ENCODE measurements around the gene NOD1.
"Not testable (repeated sequence)": the region's sequence is repeated elsewhere in the genome, so short reads cannot be mapped to it uniquely, and the experiment has no call there.

The NOD1 gene

DNA sequence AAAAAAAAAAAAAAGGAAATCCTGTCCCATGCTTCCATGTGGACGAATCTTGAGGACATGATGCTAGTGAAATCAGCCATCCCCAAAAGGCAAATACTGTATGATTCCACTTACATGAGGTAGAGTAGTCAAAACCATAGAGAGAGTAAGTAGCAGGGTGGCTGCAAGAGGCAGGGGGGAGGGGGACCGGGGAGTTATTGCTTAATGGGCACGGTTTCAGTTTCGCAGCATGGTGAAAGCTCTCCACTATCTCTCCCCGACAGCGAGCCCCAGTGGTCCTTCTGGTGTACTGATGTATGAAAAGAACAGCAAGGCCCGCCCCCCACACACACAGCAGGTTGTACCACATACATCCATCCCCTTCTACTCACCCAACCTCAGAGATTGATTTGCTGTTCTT is 32.8 kb downstream of the NOD1 start:
- peak; percentile 42 to 60 for DNase-seq

DNA sequence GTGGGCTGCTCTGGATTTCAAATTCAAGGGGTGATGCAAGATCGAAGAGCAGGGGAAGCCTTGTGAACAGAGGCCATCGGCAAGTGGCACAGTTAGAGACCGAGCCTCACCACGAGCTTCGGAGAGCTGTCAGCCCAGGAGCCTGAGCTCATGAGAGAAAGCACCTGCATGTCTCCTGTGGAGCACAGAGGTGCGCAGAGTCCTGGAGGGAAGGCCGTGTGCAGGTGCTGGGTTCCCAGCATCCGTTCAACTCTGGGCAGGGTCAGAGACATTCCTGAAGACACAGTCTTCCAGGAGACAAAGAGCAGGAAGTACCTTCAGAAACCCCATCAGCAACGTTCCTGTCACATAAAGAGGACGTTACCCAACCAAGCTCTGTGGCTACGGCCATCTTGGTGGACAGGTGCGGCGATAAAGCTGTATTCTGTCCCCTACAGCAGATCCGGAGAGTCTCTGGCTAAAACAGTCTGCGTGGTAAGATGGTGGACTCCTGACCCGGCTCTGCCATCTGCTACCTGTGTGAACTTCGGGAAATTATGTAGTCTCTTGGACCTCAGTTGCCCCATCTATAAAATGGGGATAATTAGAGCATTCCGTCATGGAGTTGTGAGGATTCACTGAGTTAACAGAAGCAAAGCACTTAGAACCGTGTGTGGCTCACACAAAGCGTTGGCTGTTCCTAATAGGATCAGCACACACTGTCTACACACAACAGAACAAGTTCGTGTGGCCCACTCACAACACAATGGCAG is 40.6 kb downstream of the NOD1 start:
- no peak for DNase-seq

DNA sequence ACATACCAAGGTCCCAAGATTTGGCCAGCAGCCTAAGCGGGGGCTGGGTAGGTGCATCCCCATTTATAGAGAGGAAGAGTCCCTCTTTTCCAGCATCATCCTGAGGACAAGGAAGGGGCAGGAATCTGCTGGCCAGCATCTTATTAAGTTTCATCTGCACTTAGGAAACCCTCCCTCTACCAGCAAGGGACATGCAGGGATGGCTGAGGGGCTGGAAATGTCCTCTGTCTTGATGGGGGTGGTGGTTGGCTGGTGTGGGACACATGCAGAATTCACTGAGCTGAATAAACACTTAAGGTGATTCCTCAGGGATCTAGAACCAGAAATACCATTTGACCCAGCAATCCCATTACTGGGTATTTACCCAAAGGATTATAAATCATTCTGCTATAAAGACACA is 42.1 kb downstream of the NOD1 start:
- no peak for DNase-seq

DNA sequence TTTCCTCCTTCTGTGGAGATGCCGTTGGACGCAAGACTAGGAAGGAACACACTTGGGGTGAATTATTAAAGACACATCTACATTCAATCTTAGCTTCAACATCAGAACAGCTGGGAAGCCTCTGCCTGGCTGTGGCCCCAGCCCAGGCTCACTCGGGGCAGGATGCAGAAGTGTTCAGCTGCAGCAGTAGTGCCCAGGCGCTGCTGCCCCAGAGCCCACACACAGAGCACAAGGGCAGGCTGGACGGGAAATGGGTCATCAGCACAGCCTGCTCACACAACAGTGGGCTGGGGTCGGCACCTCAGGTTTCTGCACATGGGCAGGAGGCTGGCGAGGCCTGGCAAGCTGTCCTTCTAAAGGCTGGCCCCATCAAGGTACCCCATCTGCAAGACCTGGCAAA is 42.5 kb downstream of the NOD1 start:
- no peak for DNase-seq

DNA sequence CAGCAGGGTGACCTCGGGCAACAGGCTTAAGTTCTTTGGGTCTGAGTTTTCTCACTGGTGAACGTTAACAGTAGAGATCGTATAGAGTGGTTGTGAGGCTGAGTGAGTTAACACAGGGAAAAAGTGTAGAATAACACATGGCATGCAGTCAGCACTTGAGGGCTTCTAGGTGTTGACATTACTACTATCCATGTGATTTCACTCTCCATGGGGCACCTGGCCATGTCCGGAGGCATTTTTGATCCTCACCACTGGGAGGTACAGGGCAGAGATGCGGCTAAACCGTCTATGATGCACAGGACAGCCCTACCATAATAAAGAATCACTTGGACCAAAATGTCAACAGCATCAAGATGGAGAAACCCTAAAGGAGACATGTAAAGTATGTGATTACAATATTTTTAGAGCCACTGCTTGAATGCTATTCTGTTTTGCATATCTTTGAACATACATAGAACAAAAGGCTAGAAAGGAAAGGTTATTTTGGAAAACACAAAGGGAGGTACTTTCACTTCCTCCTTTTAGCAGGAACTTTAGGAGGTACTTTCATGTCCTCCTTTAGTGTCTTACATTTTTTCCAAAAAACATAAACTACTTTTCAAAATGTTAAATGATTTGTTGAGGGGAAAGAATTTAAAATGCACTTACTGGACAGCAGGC is 44.3 kb downstream of the NOD1 start:
- no peak for DNase-seq

DNA sequence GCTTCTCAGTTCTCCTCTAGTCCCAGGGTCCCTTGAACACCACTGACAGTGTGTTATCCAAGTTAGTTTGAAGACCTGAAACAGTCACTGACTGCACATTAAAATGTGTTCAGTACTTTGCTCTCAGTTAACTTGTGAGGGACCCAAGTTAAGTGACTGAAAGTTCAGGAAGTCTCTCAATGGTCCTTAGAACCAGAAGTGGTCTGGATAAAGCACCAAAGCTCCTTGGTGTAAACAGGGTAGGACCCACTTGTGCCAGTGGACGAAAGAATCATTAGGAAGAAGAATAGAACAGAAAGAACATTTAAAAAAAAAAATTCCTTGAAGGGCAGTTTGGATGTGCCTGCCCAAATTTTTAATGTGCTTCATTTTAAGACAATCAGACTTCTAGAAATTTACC is 45.1 kb downstream of the NOD1 start:
- no peak for DNase-seq

DNA sequence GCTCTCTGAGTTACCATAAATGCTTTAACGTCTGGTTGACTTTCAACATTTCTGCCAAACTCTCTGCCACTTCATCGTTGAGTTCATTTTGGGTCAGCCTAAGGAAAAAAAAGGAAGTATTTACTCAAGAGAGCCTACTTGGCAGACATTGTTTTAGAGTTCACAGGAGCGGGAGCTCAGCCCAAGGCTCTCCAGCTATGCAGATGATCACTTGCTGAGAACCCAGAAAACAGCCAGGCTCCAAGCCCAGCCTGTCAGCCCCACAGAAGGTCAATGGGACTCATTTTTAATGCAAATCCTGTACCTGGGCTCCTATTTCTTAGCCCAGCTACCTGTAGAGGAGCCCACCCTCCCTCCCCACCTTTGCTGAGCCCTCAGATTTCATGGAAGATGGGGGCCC is 45.5 kb downstream of the NOD1 start:
- no peak for DNase-seq

DNA sequence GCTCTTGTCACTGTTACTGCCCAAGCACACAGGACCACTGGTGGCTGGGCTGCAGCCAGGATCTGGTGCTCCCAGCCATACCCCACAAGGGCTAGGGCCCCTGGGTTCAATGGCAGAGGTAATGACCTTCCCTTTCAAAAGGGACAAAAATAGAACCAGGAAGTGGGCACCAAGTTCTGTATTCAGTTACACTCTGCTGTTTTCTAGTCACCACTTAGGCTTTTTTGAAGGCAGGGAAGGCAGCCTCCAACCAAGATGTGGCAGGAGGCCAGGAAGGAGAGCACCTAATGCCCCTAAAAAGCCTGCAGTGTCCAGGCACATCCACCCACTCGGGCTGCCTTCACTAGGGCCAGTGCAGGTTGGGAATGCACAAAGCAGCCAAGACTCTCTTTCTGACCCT is 47.8 kb downstream of the NOD1 start:
- DNase-seq, result no peak

DNA sequence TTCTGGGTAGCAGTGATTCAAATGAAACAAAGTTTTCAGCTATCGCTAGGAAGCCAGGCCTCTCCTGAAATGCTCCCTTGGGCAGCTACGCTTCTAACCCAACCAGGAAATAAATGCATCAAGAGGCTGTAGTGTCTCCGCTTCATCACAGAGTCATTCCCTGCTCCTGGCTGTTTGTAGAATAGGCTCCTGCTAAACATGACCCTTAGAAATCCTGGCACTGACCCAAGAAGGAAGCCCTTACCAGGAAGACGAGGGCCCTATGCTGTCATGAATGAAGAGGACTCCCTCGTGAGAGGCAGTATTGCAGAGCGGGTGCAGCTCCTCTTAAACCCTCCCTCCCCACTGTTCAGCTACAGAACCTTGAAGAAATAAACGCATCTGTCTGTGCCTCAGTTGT is 48.3 kb downstream of the NOD1 start:
- DNase-seq, result no peak

DNA sequence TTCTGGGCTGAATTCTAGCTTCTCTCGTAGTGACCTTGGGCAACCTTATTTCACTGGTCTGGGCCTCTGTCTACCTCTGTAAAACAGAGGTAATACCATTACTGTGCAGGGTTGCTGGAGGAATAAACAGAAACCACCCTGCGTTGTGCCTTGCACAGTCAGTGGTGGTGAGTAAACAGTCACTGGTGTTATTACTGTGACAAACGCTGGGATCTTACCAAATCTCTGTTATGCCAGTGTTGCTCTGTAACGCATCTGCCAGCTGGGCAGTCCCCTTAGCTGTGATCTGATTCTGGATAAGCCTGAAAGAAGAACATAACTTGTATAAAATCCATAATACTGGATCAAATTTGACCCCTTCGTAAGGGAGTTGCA is 49.4 kb downstream of the NOD1 start:
- no peak for DNase-seq

DNA sequence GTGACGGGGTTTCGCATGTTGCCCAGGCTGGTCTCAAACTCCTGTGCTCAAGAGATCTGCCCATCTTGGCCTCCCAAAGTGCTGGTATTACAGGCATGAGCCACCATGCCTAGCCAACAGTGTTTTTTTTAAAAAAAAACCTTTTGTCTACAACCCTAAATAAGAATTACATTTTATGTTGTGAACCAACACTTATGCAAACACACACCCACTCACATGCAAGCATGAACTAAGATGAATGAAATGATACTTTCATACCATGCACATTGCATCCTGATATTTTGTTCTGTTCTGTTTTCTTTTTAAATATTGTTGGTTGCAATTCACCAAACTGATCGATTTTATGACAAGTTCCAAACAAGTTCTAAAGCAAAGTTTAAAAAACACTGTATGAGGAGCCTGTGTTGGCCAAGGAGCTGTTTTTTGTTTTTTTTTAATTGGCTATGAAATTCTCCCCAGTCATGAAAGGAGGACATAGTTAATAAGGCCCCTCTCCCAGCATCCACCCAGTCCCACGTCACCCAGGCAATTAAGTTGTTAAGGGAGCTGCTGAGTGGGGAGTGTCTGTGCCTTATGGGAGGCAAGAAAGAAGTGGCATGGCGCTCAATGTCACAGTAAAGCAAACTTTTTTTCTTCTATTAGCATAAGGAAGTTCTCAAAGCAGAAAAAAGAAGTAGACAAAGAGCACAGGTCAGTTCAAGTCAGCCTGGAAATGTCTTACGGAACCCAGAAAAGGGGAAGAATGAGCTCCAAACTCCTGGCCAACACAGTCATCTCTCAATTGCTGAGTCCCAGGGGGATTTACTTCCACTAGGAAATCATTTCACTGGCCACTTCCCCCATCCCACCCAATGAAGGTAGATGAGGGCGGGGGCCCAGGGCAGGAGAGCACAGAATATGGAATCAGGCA is 50.1 kb downstream of the NOD1 start:
- no peak for DNase-seq

DNA sequence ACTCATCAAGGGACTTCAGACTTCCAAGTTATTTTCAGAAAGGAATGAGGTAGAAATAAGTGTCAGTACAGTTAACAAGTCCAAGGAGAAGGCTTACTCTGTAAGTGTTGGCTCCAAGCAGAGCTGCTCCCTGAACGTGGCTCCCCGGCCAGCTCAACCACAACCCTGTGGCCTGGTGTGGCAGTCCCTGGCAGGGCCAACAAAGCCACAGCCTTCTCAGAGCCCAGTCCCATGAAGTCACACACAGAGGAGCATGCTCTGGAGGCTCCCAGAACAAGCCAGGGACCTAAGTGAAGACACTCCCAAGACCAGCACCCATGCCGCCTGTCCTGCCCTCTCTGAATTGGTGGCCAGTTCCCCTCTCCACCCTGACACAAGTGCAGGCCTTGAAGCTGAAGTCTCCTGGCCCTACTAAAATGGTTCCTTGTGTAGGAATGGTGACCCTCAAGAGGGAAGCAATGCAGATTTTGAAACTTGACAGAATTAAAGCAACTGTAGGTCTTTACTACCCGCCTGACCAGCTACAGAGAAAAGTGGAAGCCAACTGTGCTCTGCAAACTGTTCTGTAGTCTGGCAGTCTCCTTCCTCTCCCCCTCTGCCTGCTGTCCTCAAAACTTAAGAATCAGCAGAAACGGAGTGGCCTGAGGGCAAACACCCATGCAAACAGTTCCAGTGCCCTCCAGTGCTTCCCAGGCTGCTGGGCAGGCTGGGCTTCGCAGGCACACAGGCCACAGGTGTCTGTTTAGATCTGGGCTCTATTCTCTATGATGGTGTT is 51.1 kb downstream of the NOD1 start:
- DNase-seq, result no peak

DNA sequence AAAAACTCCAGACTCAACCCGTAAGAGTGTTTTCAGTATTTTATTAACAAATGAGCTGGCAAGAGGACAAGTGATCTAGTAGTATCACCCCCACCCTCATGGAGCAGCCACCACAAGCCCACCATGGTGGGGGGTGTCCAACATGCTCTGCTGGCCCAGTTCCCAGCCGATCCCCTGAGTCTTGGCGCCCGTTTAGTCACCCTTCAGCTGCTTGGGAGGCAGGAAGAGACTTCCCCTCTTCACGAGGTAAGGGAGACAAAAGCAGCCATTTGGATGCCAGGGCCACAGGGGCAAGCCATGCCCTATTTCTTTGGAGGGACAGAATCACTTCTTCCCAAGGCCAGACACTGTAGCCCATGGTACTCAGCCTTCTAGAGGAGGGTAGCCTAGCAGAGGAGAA is 54.1 kb downstream of the NOD1 start:
- DNase-seq, result no peak

DNA sequence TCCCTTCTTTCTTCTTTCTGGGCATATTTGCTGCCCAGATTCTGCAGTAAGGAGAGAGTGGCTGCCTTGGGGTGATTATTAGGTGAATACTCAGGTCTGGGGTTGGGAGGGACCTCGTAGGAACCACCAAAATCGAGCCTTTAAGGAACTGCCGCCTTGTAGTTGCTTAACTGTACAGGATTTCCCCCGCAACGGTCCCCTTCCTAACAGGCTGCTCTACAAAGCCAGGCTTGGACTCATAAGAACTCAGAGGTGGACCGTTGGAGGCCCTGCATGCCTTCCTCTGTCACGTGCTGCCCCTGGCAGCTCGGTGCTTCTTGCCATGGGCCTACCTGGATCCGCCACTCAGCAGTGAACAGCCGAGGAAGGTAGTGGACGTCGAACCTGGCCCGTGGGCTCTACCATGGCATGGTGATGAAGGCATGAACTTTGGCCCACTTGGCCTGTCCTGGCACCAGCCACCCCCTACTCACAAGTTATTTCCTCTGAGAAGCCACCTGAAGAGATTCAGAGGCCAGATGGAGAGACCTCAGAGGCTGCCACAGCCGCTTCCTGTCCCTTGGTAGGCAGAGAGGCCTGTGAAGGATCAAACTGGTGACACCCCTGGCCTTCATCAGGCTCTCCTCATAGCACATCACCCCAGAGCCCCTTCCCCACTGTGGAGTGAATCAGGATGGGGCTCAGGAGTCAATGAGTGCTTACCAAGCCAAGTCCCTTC is 54.6 kb downstream of the NOD1 start:
- DNase-seq, result no peak

DNA sequence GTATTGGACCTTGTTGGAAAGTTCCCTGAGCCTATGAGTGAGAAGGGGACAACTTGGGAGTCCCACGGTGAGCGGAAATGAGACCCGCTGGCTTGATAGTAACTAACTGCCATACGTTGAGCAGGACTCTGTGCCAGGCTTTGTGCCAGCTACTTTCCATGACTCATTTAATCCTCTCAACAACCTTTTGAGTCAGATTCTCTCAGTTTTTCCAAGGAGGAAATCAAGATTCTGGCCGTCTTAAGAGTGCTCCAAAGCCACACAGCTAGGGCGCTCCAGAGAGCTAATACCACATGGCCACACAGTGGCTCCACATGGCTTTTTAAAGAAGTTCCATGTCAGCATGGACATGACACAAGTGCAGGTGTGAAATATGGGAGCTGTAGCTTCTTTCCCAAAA is 55.7 kb downstream of the NOD1 start:
- DNase-seq, result no peak

DNA sequence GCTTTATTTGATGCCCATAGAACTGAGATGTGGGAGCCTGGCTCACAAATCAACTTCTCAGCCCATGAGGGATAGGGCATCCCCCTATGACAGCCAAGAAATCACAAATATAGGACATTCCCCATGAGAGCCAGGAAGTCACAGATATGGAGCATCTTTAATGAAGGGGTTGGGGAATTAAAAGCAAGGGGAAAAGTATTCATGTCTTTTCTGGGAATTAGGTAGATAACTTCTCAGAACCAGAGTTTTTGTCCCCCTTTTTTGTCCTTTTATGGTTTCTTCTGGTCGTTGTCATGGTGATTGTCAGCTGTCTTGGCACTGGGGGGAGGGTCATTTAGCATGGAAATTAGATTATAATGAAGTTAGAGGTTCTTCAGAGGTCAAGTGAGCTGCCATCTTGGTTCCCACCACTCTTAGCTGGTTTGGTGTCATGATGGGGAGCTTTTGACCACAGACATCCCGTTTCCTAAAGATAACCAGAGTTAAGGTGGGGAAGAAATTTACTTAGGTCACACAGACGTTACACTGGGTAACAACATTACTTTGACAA is 56.9 kb downstream of the NOD1 start:
- no peak for DNase-seq

DNA sequence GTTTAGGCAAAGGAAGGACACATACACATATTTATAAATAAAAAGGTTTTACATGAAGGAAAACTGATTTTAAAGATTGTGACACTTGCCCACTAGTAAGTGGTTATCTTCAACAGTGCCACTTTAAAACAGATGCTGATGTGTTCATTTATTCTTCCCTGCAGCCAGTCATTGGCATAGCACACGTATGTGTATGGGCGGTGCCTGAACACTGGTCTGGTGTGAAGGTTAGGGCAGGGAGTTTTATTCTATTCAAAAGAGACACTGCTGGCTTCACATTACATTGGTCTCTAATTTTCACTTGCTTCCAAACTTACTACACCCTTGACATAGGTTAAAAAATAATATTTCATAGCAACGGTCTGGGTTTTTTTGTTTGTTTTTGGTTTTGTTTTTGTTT is 57.9 kb downstream of the NOD1 start:
- no peak for DNase-seq

DNA sequence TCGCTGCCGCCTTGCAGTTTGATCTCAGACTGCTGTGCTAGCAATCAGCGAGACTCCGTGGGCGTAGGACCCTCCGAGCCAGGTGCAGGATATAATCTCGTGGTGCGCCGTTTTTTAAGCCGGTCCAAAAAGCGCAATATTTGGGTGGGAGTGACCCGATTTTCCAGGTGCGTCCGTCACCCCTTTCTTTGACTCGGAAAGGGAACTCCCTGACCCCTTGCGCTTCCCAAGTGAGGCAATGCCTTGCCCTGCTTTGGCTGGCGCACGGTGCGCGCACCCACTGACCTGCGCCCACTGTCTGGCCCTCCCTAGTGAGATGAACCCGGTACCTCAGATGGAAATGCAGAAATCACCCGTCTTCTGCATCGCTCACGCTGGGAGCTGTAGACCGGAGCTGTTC is 58.5 kb downstream of the NOD1 start:
- not testable (repeated sequence) for DNase-seq

DNA sequence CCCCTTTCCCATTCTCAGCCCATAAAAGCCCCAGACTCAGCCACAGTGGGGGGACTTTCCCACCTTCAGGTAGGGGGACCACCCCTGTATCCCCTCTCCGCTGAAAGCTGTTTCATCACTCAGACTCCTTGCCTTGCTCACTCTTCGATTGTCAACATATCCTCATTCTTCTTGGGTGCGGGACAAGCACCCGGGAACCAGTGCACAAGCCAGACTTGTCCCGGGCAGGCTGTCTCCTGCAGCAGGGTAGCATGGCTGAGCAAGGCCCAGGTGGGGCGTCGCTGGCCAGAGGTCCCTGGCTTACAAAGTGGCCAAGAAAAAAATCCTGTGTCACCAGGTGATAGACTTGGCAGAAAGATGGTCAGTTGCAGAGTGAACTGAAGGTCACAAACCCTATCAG is 64.7 kb downstream of the NOD1 start:
- DNase-seq, result no peak

DNA sequence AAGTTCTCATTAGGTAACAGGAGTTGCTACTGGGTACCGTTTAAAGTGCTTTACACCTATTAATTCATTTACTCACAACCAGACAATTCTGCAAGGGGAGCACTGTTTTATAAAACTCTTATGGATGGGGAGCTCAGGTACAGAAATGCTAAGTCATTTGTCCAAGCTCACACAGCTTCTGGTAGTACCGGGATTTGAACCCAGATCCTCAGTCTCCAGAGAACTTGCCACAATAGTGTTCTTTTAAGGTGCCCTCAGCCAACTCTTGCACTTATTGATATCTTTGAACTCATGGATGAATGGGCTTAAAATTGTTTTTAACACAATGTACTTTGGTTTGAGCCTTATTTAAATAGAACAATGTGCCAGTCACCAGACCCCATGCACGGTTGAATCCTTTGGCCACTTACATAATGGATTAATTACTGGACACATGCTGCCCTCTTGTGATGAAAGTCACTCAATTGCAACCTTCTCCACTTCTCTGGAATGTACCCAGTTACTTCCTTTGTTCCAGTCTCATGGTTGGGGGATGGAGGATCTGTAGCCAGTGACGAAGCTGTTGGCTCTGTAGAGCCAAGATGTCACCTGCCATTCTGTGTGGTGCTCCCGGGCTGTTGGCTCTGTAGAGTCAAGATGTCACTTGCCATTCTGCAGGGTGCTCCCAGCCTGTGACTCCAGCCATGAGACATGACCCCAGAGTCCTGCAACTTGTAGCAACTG is 65.6 kb downstream of the NOD1 start:
- DNase-seq, result no peak

DNA sequence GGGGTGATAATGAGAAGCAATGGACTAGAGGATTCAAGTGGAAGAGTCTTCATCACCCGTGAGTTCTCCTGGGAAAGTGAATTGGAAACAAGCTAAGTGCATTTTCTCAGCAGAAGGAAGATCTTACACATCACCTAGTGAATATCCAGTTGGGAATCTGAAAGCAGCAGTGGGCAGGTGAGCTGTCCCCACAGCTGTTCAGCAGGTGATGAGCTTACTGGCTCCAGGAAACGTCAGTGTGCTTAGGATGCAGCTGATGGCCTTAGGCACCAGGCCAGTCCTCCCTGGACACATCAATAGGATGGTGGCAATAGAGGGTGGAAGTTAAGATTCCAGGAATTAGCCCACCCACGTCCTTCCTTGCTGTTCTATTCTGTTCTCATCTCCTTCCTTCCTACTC is 66.7 kb downstream of the NOD1 start:
- DNase-seq, result no peak
